Stimulated activated effector memory CD8-positive, alpha-beta T cell treated with anti-CD3 and anti-CD28 coated beads, Interleukin-12 subunit alpha, Interleukin-12 subunit beta, amount 100 ng/mL, for 72 hours (primary cell): ENCODE measurements around the gene WDR5B.
A peak's percentile ranks its signal among the peaks of the same experiment; 100 is the strongest.

Experiments used
- ATAC-seq: fragments of 150-1000 bp; cut with Tn5 transposase; 2 replicates; pipeline ENCODE4 v1.10.0; 2021
- DNase-seq, 2 donors: peaks; one replicate each; pipeline ENCODE4 v3.0.0; 2021 to 2022; ENCODE audit warnings: low spot score in 2 of 2
- H3K27ac Mint-ChIP-seq: one replicate; pipeline ENCODE4 v1.8.0; 2022; ENCODE audit warnings: mild to moderate bottlenecking, mixed read lengths
- H3K36me3 Mint-ChIP-seq: one replicate; pipeline ENCODE4 v1.8.0; 2022; ENCODE audit warnings: mild to moderate bottlenecking, mixed read lengths
- H3K4me1 Mint-ChIP-seq: one replicate; pipeline ENCODE4 v1.8.0; 2022; ENCODE audit warnings: mixed read lengths
- H3K4me3 Mint-ChIP-seq: one replicate; pipeline ENCODE4 v1.8.0; 2022; ENCODE audit warnings: mild to moderate bottlenecking, mixed read lengths
- H3K9me3 Mint-ChIP-seq: one replicate; pipeline ENCODE4 v1.8.0; 2022; ENCODE audit warnings: mixed read lengths

Gene WDR5B

GRCh38 chr3:122364490-122364889 lies 51.4 kb downstream of the WDR5B start:
- peaks cover 16% of the 10 kb centered on the region for H3K4me1 Mint-ChIP-seq
- peaks cover 99% of the 10 kb centered on the region for H3K36me3 Mint-ChIP-seq
- peak; percentile 66 for ATAC-seq

More at GRCh38 chr3:122364490-122364889, 51.4 kb downstream of the WDR5B start:
- no peak for DNase-seq
- H3K27ac Mint-ChIP-seq: peak overlapping the region; percentile 93
- peak overlapping the region; percentile 55 for H3K4me3 Mint-ChIP-seq
- no peaks in the 10 kb centered on the region for H3K9me3 Mint-ChIP-seq
